Measurements from ENCODE around the gene SESN2. TPM values are rescaled to one million over a fixed set of nuclear protein-coding genes. Genes with fewer than 3 reads are reported as not detected.

Gene SESN2, protein sequence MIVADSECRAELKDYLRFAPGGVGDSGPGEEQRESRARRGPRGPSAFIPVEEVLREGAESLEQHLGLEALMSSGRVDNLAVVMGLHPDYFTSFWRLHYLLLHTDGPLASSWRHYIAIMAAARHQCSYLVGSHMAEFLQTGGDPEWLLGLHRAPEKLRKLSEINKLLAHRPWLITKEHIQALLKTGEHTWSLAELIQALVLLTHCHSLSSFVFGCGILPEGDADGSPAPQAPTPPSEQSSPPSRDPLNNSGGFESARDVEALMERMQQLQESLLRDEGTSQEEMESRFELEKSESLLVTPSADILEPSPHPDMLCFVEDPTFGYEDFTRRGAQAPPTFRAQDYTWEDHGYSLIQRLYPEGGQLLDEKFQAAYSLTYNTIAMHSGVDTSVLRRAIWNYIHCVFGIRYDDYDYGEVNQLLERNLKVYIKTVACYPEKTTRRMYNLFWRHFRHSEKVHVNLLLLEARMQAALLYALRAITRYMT
- total RNA-seq: 23.2 TPM
- long read RNA-seq, transcript SESN2-201 (10 exons, 3,453 nt): major isoform, 92 of 124 reads
- long read RNA-seq, partial matches to known transcripts: 14 of 124 reads
- long read RNA-seq, other reads (novel, unspliced or antisense): 18 of 124 reads

GRCh38 chr1:28259252-28259933, at the start of gene SESN2:
SESN2 (plus strand) TSS chr1:28259518; CDS start chr1:28259848, 330 bp downstream.
- DNase-seq (ENCODE audit: low spot score): peak; percentile 100

DNA sequence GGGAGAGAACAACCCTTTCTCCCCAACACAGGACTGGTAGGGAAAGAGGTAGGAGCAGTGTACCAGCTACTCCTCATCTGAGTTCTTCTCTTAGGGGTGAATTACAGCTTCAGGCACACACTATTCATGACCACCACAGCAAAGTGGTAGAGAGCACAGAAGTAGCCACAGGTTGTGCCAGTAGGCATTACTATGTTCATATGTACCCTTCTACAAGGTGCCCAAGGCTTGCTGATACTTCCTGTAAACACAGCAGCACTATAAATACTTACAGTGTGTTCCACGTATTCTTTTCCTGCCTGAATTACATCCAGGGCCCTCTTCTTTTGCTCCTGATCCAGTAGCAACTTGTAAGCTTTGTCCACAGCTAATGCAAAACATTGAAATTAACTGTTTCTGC, 49.6 kb upstream of the SESN2 start:
- DNase-seq (ENCODE audit: low spot score): no peak

GRCh38 chr1:28213315-28213714, 46.0 kb upstream of the SESN2 start:
- no peak for DNase-seq (ENCODE audit: low spot score)

DNA sequence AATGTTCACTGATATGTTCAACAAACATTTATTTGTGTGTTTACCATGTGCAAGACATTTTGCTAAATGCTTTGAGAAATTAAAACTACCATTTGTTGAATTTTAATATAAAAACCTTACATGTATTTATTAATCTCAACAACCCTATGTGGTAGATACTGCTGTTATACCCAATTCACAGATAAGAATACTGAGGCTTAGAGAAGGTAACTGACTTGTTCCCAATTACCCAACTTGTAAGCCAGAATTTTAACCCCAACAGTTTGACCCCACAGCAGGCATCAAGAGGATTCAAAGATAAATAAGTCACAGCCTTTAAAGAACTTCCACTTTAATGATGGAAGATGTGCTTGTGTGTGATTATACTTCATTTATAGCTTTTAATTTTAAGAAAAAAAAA, 30.2 kb upstream of the SESN2 start:
- DNase-seq (ENCODE audit: low spot score): no peak

DNA sequence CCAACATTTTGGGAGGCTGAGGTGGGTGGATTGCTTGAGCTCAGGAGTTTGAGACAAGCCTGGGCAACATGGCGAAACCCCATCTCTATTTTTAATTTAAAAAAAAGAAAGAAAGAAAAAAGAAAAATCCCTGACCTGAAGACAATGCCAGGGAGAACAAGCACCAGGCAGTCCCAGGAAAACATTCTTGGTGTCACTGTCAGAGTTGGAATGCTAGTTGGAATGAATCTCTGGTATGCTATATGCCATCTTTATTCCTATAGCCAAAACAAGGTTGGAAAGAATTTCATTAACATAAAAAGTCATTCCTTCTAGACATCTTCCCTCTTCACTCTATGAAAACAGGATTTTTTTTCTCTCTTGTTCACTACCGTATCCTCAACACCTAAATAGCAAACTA, 29.3 kb upstream of the SESN2 start:
- no peak for DNase-seq (ENCODE audit: low spot score)

- peak; percentile 97 for DNase-seq (ENCODE audit: low spot score)
Measured at GRCh38 chr1:28232558-28233263, 26.6 kb upstream of the SESN2 start, which contains the start of gene DNAJC8. DNAJC8 (minus strand) TSS chr1:28233029; CDS start chr1:28232998, 31 bp downstream.

DNA sequence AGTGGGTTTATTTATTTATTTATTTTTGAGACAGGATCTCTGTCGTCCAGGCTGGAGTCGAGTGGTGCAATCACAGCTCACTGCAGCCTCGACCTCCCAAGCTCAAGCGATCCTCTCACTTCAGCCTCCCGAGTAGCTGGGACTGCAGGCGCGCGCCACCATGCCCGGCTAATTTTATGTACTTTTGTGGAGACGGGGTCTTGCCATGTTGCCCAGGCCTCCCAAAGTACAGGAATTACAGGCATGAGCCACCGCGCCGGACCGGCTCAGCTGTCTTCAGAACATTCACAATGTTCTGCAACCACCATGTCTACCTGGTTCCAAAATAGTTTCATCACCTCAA, 26.1 kb upstream of the SESN2 start:
- no peak for DNase-seq (ENCODE audit: low spot score)

DNA sequence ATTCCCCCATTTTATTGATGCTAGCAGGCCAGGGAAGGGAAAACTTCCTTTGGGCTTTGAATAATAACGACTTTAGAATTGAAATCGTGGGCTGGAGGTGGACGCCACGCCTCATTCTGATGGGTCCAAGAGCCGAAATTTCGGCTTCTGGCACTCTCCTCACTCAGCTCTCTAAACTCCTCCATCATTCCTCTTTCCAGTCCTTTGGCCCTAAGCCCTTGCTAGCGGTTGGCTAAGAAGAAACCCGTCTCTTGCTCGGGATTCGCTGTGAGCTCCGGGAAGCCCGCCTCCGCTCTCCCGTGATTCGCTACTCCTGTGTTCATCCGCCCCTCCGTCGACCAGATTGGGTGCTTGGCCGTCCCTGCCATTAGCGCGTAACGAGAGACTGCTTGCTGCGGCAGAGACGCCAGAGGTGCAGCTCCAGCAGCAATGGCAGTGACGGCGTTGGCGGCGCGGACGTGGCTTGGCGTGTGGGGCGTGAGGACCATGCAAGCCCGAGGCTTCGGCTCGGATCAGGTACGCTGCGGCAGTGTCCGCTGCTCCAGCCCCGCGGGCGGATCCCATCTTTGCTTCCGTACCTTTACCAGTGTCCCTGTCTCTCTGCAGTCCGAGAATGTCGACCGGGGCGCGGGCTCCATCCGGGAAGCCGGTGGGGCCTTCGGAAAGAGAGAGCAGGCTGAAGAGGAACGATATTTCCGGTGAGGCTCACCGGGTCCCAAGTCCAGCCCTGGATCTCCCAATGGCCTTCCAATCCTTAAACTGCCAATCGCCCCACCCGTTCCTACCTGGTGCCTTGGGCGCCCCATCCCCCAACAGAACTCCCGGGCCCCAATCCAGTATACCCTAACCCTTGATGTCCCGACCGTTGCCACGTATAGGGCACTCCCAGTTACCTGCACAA, 23.3 kb upstream of the SESN2 start, which contains the start of gene ATP5IF1:
TSS of gene ATP5IF1 (plus strand) at position 370 of the 901 bp plus-strand sequence. CDS start at position 430, 60 bp downstream.
- DNase-seq (ENCODE audit: low spot score): peak; percentile 96

- no peak for DNase-seq (ENCODE audit: low spot score)
Measured at GRCh38 chr1:28236656-28237322, 22.5 kb upstream of the SESN2 start.

GRCh38 chr1:28239004-28239403, 20.3 kb upstream of the SESN2 start:
- DNase-seq (ENCODE audit: low spot score): no peak

DNA sequence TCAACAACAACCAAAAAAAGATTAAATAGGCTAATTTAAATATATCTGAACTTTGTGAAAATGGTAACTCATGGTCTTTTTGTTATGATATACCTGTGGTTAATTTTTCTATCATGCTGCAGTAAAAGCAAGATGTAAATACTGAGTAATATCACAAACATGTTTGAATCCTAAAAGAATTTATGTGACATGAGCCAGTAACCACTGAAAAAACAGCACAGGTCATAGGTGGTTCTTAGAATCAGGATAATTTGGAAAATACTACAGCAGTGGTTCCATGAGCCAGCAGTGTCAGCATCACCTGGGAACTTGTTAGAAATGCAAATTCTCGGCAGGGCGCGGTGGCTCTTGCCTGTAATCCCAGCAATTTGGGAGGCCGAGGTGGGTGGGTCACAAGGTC, 19.3 kb upstream of the SESN2 start:
- DNase-seq (ENCODE audit: low spot score): no peak

- no peak for DNase-seq (ENCODE audit: low spot score)
Measured at GRCh38 chr1:28241638-28242241, 17.6 kb upstream of the SESN2 start.

DNA sequence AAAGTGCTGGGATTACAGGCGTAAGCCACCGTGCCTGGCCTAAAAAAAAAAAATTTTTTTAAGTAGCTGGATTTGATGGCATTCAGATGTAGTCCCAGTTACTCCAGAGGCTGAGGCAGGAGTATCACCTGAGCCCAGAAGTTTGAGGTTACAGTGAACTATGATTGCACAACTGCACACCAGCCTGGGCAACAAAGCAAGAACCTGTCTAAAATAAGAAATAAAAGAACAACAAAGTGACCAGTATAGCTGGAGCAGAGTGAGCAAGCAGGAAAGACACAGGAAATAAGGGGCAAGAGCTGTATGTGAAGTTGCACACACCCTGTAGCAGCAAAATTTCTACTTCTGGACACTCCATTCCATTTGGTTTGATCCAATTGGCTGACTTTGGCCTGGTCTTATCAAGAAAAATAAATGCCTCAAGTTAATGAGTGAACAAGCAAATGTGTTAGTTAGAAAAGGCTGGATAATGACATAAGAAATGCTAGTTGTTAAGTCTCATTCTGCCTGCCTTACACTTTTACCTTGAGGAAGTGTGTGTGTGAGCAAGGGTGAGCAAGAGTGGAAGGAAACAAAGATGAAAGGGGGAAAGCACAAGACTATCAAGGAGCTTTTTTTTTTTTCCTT, 15.5 kb upstream of the SESN2 start:
- no peak for DNase-seq (ENCODE audit: low spot score)

DNA sequence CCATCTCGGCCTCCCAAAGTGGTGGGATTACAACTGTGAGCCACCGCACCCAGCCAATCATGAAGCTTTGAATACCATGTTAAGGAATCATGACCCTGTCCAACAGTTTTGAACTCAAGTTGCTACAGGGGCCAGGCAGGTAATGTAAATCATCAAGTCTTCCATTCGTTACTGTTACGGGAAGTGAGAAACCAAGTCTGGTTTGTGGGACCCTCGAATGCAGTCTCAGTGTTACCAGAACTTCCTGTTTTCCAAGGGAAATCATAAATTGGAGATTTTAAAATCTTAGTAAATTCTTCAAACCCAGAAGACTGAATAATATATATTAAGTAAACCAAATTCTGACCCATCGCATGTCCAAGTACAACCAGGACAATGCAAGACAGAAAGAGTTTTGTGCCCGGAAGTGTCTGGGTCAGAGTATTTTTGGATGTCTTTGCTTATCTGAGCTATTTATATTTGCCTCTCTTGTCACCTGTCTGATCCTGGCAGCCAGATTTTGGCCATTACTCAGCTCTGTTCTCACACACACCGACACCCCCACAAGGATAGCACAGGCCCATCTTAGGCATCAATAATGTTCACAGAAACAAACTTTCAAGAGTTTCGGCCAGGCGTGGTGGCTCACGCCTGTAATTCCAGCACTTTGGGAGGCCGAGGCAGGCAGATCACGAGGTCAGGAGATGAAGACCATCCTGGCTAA, 14.6 kb upstream of the SESN2 start:
- DNase-seq (ENCODE audit: low spot score): peak; percentile 20

DNA sequence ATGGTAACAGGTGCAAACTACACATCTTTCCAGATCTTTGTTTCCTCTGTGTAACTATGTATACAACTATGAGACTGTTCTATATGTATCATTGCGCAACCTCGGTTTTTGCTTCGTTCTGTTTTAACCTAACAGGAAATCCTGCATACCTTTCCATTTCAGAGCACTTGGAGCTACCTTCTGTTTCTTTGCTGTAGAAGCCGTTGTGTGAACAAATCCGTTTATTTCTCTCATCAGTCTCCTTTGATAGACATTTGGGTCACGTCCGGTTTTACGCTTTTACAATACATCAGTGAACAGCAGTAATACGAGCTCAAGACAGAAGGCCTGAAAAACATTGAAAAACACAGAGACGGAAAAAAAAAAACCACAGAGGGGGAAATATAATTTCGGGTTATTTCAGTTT, 12.9 kb upstream of the SESN2 start:
- no peak for DNase-seq (ENCODE audit: low spot score)

DNA sequence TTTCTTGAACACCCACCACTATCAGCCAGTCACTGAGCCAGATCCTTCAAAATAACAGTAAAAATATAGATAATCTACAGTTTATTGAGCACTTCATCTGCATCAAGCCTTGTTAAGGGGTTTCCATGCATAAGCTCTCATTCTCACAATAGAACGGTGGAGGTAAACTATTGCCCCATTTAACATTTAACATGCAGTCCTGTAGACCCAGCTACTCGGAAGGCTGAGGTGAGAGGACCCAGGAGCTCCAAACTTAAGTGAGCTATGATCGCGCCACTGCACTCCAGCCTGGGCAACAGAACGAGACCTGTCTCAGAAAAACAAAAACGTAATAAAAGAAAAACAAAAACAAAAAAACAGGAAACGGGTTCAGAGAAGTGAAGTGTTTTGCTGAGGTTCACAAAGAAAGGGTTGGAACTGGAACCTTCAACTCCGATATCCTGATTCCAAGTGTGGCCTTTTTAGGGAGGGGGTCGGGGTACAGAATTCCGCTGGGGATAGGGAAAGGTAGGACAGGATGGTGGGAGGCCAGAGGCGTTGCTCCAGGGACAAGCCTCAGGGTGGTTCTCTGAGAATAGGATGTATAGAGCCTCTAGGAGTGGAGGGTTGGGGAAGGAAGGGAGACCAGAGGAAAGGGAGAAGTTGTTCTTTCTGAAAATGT, 11.6 kb upstream of the SESN2 start:
- peak; percentile 45 for DNase-seq (ENCODE audit: low spot score)

- DNase-seq (ENCODE audit: low spot score): peak; percentile 86
Measured at GRCh38 chr1:28248273-28249012, 10.9 kb upstream of the SESN2 start.
